Peyer's patch (tissue), 4 donors: ENCODE results near the gene RUFY4.

ENCODE experiments used
- POLR2A ChIP-seq, 2 donors: fragments of 450-650 bp; IDR thresholded peaks; one replicate each; pipeline ENCODE4 v1.5.1; 2017; ENCODE audit warnings: antibody characterized with exemption in 2 of 2, mild to moderate bottlenecking in 2 of 2, moderate library complexity in 2 of 2
- TF ChIP-seq, protein P1 (sequence below), 6 experiments: fragments of 450-650 bp in 4 of 6; fragments of 200-600 bp in 2 of 6; sonication (generic) in 1 of 6; IDR thresholded peaks; one replicate each; pipeline ENCODE4 v1.5.1; 2017 to 2019; ENCODE audit warnings: antibody characterized with exemption in 6 of 6, mild to moderate bottlenecking in 3 of 6, moderate library complexity in 1 of 6

DNA sequence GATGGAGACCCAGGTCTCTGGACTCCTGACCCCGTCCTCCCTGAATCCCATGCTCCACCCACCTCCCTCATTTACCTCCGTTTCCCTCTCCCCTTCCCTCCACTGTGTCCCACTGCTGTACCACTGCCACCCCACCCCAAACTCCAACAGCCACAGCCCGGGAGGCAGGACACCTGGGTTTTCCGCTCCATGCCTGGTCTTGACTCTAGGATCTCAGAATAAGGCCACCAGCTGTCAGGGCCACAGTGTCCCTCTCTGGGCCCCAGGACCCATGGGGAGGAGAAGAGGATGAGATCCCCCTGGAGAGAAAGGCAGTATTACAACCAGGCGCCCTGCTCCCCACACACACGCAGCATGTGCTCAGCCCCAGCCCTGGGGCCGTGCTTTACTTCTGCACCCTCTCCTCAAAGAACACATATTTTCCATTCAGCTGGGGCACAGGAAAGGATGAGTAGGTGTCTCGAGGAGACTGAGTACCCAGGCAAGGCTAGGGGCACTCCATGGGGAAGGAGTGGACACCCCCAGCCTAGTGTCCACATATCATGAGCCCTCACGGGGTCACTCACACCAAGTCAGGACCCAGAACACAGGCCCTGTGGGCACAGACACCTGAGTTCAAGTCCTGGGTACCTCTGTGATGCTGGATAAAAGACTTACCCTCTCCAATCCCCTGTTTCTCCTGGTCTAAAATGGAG, 700 bp downstream of the RUFY4 start:
- TF ChIP-seq, protein P1, sequence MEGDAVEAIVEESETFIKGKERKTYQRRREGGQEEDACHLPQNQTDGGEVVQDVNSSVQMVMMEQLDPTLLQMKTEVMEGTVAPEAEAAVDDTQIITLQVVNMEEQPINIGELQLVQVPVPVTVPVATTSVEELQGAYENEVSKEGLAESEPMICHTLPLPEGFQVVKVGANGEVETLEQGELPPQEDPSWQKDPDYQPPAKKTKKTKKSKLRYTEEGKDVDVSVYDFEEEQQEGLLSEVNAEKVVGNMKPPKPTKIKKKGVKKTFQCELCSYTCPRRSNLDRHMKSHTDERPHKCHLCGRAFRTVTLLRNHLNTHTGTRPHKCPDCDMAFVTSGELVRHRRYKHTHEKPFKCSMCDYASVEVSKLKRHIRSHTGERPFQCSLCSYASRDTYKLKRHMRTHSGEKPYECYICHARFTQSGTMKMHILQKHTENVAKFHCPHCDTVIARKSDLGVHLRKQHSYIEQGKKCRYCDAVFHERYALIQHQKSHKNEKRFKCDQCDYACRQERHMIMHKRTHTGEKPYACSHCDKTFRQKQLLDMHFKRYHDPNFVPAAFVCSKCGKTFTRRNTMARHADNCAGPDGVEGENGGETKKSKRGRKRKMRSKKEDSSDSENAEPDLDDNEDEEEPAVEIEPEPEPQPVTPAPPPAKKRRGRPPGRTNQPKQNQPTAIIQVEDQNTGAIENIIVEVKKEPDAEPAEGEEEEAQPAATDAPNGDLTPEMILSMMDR (IDR thresholded peaks at IDR 0.05) = no peak
- no peak for TF ChIP-seq POLR2A (IDR thresholded peaks at IDR 0.05)
